ENCODE results near the gene WDR20.

Gene WDR20

DNA sequence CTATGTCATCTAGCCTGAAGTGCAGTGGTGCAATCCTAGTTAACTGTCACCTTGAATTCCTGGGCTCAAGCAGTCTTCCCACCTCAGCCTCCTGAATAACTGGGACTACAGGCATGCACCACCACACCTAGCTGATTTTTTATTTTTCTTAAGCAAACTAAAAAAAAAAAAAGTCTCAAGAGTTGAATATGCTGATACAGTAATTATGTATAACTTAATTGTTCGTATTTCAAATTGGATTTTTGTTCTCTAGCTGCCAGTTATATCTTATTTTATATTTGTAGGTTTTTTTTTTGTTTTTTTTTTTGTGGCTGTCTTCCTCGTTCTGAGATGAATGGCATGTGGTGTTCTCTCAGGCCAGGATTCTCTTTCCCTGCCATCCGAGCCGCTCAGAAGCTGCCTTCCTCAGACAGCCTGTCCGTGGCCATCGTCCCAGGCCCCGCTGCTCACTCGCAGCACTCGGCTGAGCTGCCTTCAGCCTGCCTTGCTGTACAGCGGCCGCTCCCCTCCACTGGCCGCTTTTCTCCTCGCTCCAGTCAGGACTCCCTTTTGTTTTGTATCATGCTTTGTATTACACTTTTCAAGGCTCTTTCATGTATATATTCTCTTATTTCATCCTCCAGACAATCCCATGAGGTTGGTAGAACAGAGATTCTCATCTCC lies 53.3 kb downstream of the WDR20 start:
- DNase-seq (ENCODE audit: low read depth) = no peak
- TF ChIP-seq, protein P1, sequence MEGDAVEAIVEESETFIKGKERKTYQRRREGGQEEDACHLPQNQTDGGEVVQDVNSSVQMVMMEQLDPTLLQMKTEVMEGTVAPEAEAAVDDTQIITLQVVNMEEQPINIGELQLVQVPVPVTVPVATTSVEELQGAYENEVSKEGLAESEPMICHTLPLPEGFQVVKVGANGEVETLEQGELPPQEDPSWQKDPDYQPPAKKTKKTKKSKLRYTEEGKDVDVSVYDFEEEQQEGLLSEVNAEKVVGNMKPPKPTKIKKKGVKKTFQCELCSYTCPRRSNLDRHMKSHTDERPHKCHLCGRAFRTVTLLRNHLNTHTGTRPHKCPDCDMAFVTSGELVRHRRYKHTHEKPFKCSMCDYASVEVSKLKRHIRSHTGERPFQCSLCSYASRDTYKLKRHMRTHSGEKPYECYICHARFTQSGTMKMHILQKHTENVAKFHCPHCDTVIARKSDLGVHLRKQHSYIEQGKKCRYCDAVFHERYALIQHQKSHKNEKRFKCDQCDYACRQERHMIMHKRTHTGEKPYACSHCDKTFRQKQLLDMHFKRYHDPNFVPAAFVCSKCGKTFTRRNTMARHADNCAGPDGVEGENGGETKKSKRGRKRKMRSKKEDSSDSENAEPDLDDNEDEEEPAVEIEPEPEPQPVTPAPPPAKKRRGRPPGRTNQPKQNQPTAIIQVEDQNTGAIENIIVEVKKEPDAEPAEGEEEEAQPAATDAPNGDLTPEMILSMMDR (IDR thresholded peaks at IDR 0.05; ENCODE audit: insufficient read depth, low read depth, low read length, missing control alignments) = no peak
- no peak overlapping the region for H3K4me3 ChIP-seq (ENCODE audit: low read length)

DNA sequence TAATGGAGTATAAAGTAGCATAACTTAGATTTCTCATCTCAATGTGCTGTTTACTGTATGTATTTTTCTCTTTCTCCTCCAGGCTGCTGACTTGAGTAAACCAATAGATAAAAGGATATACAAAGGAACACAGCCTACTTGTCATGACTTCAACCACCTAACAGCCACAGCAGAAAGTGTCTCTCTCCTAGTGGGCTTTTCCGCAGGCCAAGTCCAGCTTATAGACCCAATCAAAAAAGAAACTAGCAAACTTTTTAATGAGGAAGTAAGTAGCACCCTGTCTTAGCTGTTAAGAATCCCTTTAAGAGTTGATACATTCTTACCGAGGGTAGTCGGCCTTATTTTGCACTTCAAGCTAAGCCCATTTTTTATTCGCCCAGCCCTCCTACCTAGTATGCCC lies 55.2 kb downstream of the WDR20 start:
- TF ChIP-seq, protein P1 (IDR thresholded peaks at IDR 0.05; ENCODE audit: insufficient read depth, low read depth, low read length, missing control alignments) = no peak
- no peak for DNase-seq (ENCODE audit: low read depth)

DNA sequence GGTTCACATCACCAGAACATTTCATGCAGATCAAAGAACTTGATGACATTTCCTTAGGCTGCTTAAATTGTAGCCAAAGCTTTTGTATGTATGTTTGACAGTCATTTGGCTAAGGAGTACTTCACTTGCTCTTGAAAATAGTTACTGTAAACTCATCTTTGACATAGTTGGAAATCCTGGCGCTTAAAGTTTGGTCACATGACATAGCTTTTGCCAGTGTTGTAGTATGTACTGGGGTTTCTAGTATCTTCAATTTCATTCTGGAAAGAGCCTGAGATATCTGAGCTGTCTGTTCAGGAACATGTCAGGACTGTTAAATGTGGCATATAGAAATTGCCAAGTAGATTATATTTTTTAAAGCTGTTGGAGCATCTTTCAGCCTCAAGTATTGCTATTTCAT lies 55.7 kb downstream of the WDR20 start:
- no peak overlapping the region for H3K4me3 ChIP-seq (ENCODE audit: low read length)
- TF ChIP-seq, protein P1 (IDR thresholded peaks at IDR 0.05; ENCODE audit: insufficient read depth, low read depth, low read length, missing control alignments) = no peak
- DNase-seq (ENCODE audit: low read depth) = no peak

More for the DNA sequence above, 55.2 kb downstream of the WDR20 start:
- H3K4me3 ChIP-seq (ENCODE audit: low read length) = no peak overlapping the region

DNA sequence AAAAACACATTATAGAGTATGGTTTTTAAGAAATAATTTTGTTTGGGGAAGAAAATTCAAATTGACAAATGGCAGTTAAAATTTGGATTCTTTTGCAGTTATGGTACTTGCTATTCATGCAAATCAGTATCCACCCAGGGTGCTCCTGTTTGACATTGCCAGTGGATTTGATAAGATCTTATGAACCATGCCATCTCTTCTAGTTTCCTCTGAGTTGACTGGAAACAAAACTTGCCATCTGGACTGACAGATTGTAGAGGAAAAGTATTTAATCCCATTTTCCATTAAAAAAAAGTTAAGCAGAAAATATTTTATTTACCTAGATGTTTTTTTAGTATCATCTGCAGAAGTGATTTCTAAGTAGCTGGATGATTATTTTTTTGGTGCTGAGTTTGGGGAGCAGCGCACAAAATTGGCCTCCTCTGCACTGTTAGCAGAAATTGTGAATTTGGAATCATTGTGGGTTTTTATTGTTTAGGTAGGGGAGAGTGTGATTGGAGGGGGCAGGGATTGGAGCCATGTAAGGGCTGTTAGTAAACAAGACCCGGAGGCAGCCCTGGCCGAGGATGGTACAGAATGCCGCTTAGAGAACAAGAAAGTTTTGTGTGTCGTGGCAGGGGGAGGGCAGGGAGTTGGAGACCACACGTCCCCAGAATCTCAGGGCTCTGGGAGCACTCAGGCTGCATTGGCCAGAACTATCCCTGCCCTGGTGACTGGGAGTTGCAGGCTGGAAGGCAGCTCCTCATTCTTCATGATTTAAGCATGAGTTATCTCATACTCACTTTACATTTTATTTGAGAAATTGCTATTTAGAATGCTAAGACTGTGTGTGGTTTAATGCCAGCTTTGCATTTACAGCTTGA lies 56.6 kb downstream of the WDR20 start:
- DNase-seq (ENCODE audit: low read depth) = no peak
- H3K4me3 ChIP-seq (ENCODE audit: low read length) = no peak overlapping the region
- TF ChIP-seq, protein P1 (IDR thresholded peaks at IDR 0.05; ENCODE audit: insufficient read depth, low read depth, low read length, missing control alignments) = no peak

DNA sequence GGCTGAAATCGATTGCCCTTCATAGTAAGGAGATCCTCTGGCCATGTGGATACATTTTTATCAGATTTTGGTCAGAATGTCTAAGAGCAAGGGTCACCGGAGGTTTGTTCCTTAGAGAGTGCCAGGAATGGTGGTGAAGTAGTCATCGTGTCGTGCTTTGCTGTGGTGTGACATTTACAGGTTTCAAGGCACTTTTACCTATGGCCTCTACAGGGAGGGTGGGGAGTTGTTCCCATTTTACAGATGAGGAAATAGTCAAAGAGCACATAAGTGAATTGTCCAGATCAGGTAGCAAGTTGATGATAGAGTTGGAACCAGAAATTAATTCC lies 57.2 kb downstream of the WDR20 start:
- no peak overlapping the region for H3K4me3 ChIP-seq (ENCODE audit: low read length)
- DNase-seq (ENCODE audit: low read depth) = no peak
- TF ChIP-seq, protein P1 (IDR thresholded peaks at IDR 0.05; ENCODE audit: insufficient read depth, low read depth, low read length, missing control alignments) = no peak

DNA sequence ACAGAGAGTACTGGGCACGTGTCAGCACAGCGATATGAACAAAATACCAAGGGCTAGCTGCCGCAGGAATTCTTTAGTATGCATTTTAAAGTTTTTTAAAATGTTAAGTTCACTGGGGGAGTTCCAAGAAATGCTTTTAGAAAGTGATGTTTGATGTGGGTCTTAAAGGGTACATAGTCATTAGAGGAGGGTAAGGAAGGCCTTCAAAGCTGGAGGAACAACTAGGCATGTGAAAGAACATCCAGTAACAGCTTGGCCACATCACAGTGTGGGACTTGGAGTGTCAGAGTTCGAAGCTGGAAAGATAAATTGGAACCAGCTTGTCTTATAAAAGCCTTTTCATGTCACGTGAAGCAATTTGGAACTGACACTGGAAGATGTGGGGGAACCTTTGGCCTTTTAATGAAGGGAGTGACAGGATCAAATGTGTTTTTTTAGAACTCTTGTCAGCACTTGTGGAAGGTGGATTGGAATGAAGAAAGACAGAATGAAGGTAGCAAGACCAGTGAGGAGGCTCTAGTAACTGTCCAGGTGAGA lies 57.7 kb downstream of the WDR20 start:
- TF ChIP-seq, protein P1 (IDR thresholded peaks at IDR 0.05; ENCODE audit: insufficient read depth, low read depth, low read length, missing control alignments) = no peak

More for the DNA sequence above, 57.7 kb downstream of the WDR20 start:
- no peak overlapping the region for H3K4me3 ChIP-seq (ENCODE audit: low read length)
- DNase-seq (ENCODE audit: low read depth) = no peak
